Ascending aorta (tissue), 2 donors: ENCODE measurements around the gene TIMM22. TPM values are rescaled to one million over a fixed set of nuclear protein-coding genes. Genes with fewer than 3 reads are reported as not detected.
A peak's percentile ranks its signal among the peaks of the same experiment; 100 is the strongest.
"Not testable (repeated sequence)": the region's sequence is repeated elsewhere in the genome, so short reads cannot be mapped to it uniquely, and the experiment has no call there.

Experiments used
- DNase-seq, 2 donors: peaks; one replicate each; pipeline ENCODE4 v3.0.0-alpha.2; 2019; ENCODE audit warnings: low spot score in 2 of 2
- H3K27ac ChIP-seq, 2 donors: fragments of 200-600 bp; sonication (generic); one replicate each; pipeline ENCODE4 v1.5.1; 2016 to 2017; ENCODE audit warnings: mild to moderate bottlenecking in 1 of 2
- H3K27me3 ChIP-seq: fragments of 200-600 bp; sonication (generic); one replicate; pipeline ENCODE4 v1.5.1; 2017
- H3K36me3 ChIP-seq, 2 donors: fragments of 200-600 bp; sonication (generic); one replicate each; pipeline ENCODE4 v1.5.1; 2016
- H3K4me1 ChIP-seq, 2 donors: fragments of 200-600 bp; sonication (generic); one replicate each; pipeline ENCODE4 v1.5.1; 2016 to 2017; ENCODE audit warnings: mild to moderate bottlenecking in 1 of 2
- H3K4me3 ChIP-seq, 2 donors: fragments of 200-600 bp; sonication (generic); one replicate each; pipeline ENCODE4 v1.5.1; 2016 to 2017; ENCODE audit warnings: mild to moderate bottlenecking in 1 of 2
- H3K9me3 ChIP-seq, 2 donors: fragments of 200-600 bp; sonication (generic); one replicate each; pipeline ENCODE4 v1.5.1; 2016
- CTCF ChIP-seq, 3 experiments: fragments of 200-600 bp in 2 of 3; fragments of 450-650 bp in 1 of 3; sonication (generic) in 2 of 3; IDR thresholded peaks; one replicate each; pipeline ENCODE4 v1.5.1; 2016 to 2019; ENCODE audit warnings: antibody characterized with exemption in 3 of 3, mild to moderate bottlenecking in 1 of 3, moderate library complexity in 1 of 3
- intact Hi-C: fragments of 100-400 bp; cut with DNase I; formaldehyde crosslinking; loops from one replicate; pipeline ENCODE4 v1.15.1; 2023
- total RNA-seq: library from RNA; depleted of rRNA; stranded (reverse); fragments of >200 nt; gene quantifications from one replicate; pipeline ENCODE4 v1.1.0, GENCODE V29; 2016

TIMM22 gene
- total RNA-seq, 1 donor from 2014 or later: 12.1 TPM

- intact Hi-C loops: no loop called here
- no peaks in the 10 kb centered on the region for H3K9me3 ChIP-seq
- no peak overlapping the region for H3K4me3 ChIP-seq
- H3K27ac ChIP-seq: no peak overlapping the region
- no peaks in the 10 kb centered on the region for H3K36me3 ChIP-seq
- H3K27me3 ChIP-seq: no peaks in the 10 kb centered on the region
- DNase-seq: no peak
- TF ChIP-seq CTCF (IDR thresholded peaks at IDR 0.05): no peak
- no peaks in the 10 kb centered on the region for H3K4me1 ChIP-seq
These were observed 27.9 kb upstream of the TIMM22 start for GRCh38 chr17:968812-969730.

GRCh38 chr17:969811-970355 is 27.0 kb upstream of the TIMM22 start:
- H3K9me3 ChIP-seq: no peaks in the 10 kb centered on the region
- H3K27me3 ChIP-seq: no peaks in the 10 kb centered on the region
- H3K36me3 ChIP-seq: no peaks in the 10 kb centered on the region
- peak overlapping the region in 1 of 2 donors; percentile 35 for H3K4me3 ChIP-seq
- DNase-seq: no peak
- no peak for TF ChIP-seq CTCF (IDR thresholded peaks at IDR 0.05)
- H3K27ac ChIP-seq: no peak overlapping the region
- intact Hi-C loops: no loop called here
- no peaks in the 10 kb centered on the region for H3K4me1 ChIP-seq

GRCh38 chr17:970364-970763 is 26.6 kb upstream of the TIMM22 start:
- H3K36me3 ChIP-seq: no peaks in the 10 kb centered on the region
- H3K27ac ChIP-seq: no peak overlapping the region
- H3K27me3 ChIP-seq: no peaks in the 10 kb centered on the region
- peak overlapping the region in 1 of 2 donors; percentile 35 for H3K4me3 ChIP-seq
- TF ChIP-seq CTCF (IDR thresholded peaks at IDR 0.05): no peak
- intact Hi-C loops: no loop called here
- no peak for DNase-seq
- H3K4me1 ChIP-seq: no peaks in the 10 kb centered on the region
- H3K9me3 ChIP-seq: no peaks in the 10 kb centered on the region

- H3K4me1 ChIP-seq, DNase-seq, H3K27me3 ChIP-seq, intact Hi-C loops, H3K9me3 ChIP-seq, H3K36me3 ChIP-seq, H3K4me3 ChIP-seq, H3K27ac ChIP-seq: not testable (repeated sequence)
These were observed 25.1 kb upstream of the TIMM22 start for GRCh38 chr17:971861-972260.

GRCh38 chr17:973053-973452 is 23.9 kb upstream of the TIMM22 start:
- Histone ChIP-seq H3K36me3 (no peaks in the 10 kb centered on the region), H3K4me1 (no peaks in the 10 kb centered on the region), H3K9me3 (no peaks in the 10 kb centered on the region), H3K27me3 (no peaks in the 10 kb centered on the region), H3K27ac (no peak overlapping the region), H3K4me3 (no peak overlapping the region)
- DNase-seq: no peak
- no peak for TF ChIP-seq CTCF (IDR thresholded peaks at IDR 0.05)
- intact Hi-C loops: no loop called here

- not testable (repeated sequence) for H3K27ac ChIP-seq, H3K9me3 ChIP-seq, H3K36me3 ChIP-seq, H3K4me3 ChIP-seq, H3K27me3 ChIP-seq, DNase-seq, H3K4me1 ChIP-seq
- intact Hi-C loops: loop anchor here (5.0 kb wide), 1 partner anchor 92 kb away; no protein-coding TSS in a partner anchor
These were observed 22.2 kb upstream of the TIMM22 start for GRCh38 chr17:974778-975177.
